Esophagus muscularis mucosa (tissue), 4 donors: ENCODE measurements around the gene ZDHHC24.

ENCODE experiments used
- EP300 ChIP-seq: sonication (generic); formaldehyde crosslinking; IDR thresholded peaks from one replicate; pipeline ENCODE4 v1.6.1; 2017; ENCODE audit warnings: antibody characterized with exemption
- POLR2A ChIP-seq: fragments of 450-650 bp; IDR thresholded peaks from one replicate; pipeline ENCODE4 v1.6.1; 2017; ENCODE audit warnings: antibody characterized with exemption, moderate library complexity, mild to moderate bottlenecking, low read depth
- POLR2AphosphoS5 ChIP-seq, 2 donors: sonication (generic); formaldehyde crosslinking; IDR thresholded peaks; one replicate each; pipeline ENCODE4 v1.6.1; 2017; ENCODE audit warnings: antibody characterized with exemption in 2 of 2
- TF ChIP-seq, protein P1 (sequence below), 3 experiments: fragments of 200-600 bp in 2 of 3; fragments of 450-650 bp in 1 of 3; sonication (generic) in 2 of 3; IDR thresholded peaks; one replicate each; pipeline ENCODE4 v1.5.1; 2017 to 2019; ENCODE audit warnings: antibody characterized with exemption in 3 of 3, mild to moderate bottlenecking in 2 of 3, moderate library complexity in 1 of 3

GRCh38 chr11:66550887-66551286, 5.0 kb upstream of the ZDHHC24 start:
- TF ChIP-seq POLR2AphosphoS5 (IDR thresholded peaks at IDR 0.05) (no peak), POLR2A (no peak), EP300 (no peak)
- TF ChIP-seq, protein P1, sequence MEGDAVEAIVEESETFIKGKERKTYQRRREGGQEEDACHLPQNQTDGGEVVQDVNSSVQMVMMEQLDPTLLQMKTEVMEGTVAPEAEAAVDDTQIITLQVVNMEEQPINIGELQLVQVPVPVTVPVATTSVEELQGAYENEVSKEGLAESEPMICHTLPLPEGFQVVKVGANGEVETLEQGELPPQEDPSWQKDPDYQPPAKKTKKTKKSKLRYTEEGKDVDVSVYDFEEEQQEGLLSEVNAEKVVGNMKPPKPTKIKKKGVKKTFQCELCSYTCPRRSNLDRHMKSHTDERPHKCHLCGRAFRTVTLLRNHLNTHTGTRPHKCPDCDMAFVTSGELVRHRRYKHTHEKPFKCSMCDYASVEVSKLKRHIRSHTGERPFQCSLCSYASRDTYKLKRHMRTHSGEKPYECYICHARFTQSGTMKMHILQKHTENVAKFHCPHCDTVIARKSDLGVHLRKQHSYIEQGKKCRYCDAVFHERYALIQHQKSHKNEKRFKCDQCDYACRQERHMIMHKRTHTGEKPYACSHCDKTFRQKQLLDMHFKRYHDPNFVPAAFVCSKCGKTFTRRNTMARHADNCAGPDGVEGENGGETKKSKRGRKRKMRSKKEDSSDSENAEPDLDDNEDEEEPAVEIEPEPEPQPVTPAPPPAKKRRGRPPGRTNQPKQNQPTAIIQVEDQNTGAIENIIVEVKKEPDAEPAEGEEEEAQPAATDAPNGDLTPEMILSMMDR (IDR thresholded peaks at IDR 0.05), result no peak
